GM23248 (cell line): Measurements from ENCODE around the gene HOXA13. TPM values are rescaled to one million over a fixed set of nuclear protein-coding genes. Genes with fewer than 3 reads are reported as not detected.

Experiments used
- DNase-seq: peaks from one replicate; pipeline ENCODE4 v3.0.0-alpha.2; 2015
- H2AFZ ChIP-seq: fragments of 200-600 bp; sonication (generic); 2 replicates; pipeline ENCODE4 v1.6.1; 2016; ENCODE audit warnings: antibody characterized with exemption
- H3F3A ChIP-seq: fragments of 200-600 bp; sonication (generic); 2 replicates; pipeline ENCODE4 v1.6.1; 2016; ENCODE audit warnings: mild to moderate bottlenecking, antibody characterized with exemption, mixed run types; ENCODE audit not compliant: insufficient read depth
- H3K27ac ChIP-seq: fragments of 200-600 bp; sonication (generic); 2 replicates; pipeline ENCODE4 v1.5.1; 2016; ENCODE audit warnings: mild to moderate bottlenecking
- H3K27me3 ChIP-seq: fragments of 200-600 bp; sonication (generic); replicated peaks from 2 replicates; pipeline ENCODE4 v1.6.1; 2016; ENCODE audit warnings: mild to moderate bottlenecking; ENCODE audit not compliant: insufficient read depth
- H3K36me3 ChIP-seq: fragments of 200-600 bp; sonication (generic); 2 replicates; pipeline ENCODE4 v1.6.1; 2016; ENCODE audit warnings: low read depth, mild to moderate bottlenecking
- H3K4me1 ChIP-seq: fragments of 200-600 bp; sonication (generic); 2 replicates; pipeline ENCODE4 v1.6.1; 2016; ENCODE audit warnings: mild to moderate bottlenecking; ENCODE audit not compliant: insufficient read depth
- H3K4me2 ChIP-seq: fragments of 200-600 bp; sonication (generic); one replicate; pipeline ENCODE4 v1.6.1; 2016; ENCODE audit warnings: mild to moderate bottlenecking; ENCODE audit not compliant: unreplicated experiment
- H3K4me3 ChIP-seq: fragments of 200-600 bp; sonication (generic); 2 replicates; pipeline ENCODE4 v1.5.1; 2016; ENCODE audit warnings: mild to moderate bottlenecking
- H3K79me2 ChIP-seq: fragments of 200-600 bp; sonication (generic); 2 replicates; pipeline ENCODE4 v1.6.1; 2016; ENCODE audit warnings: mild to moderate bottlenecking; ENCODE audit not compliant: insufficient read depth
- H3K9ac ChIP-seq: fragments of 200-600 bp; sonication (generic); 2 replicates; pipeline ENCODE4 v1.6.1; 2016; ENCODE audit warnings: mild to moderate bottlenecking
- H3K9me2 ChIP-seq: fragments of 200-600 bp; sonication (generic); 2 replicates; pipeline ENCODE4 v1.6.1; 2016; ENCODE audit warnings: mixed run types, mild to moderate bottlenecking, moderate library complexity; ENCODE audit not compliant: insufficient read depth
- H3K9me3 ChIP-seq: fragments of 200-600 bp; sonication (generic); one replicate; pipeline ENCODE4 v1.6.1; 2017; ENCODE audit warnings: low read depth
- H4K20me1 ChIP-seq: fragments of 200-600 bp; sonication (generic); 2 replicates; pipeline ENCODE4 v1.6.0; 2016; ENCODE audit not compliant: insufficient read depth
- EZH2 ChIP-seq: fragments of 200-600 bp; sonication (generic); IDR thresholded peaks from 2 replicates; pipeline ENCODE4 v1.6.1; 2018; ENCODE audit warnings: antibody characterized with exemption, mild to moderate bottlenecking; ENCODE audit not compliant: insufficient read depth, poor library complexity, severe bottlenecking
- EZH2phosphoT487 ChIP-seq: fragments of 200-600 bp; sonication (generic); IDR thresholded peaks from 2 replicates; pipeline ENCODE4 v1.6.1; 2018; ENCODE audit warnings: antibody characterized with exemption, moderate library complexity, mild to moderate bottlenecking, low read depth; ENCODE audit not compliant: insufficient read depth
- WGBS, 2 experiments: methylation state at CpG; one replicate each; pipeline ENCODE4 v1.1.6; 2015 to 2017; ENCODE audit warnings: low lambda C conversion rate in 2 of 2, low coverage in 1 of 2; ENCODE audit errors: missing lambda C conversion rate in 2 of 2; 5-methylcytosine and 5-hydroxymethylcytosine counted together
- in situ Hi-C: fragments of 300-500 bp; cut with MboI; formaldehyde crosslinking; loops from 2 replicates; pipeline ENCODE4 v1.15.0; 2020
- polyA plus RNA-seq: library from polyadenylated mRNA; unstranded; fragments of >200 nt; fragmentation: Nextera tagmentation; extraction: Ambion mirVana; gene quantifications from 2 replicates; pipeline ENCODE4 v1.2.1, GENCODE V29; 2016
- total RNA-seq: library from RNA; depleted of rRNA; stranded (reverse); fragments of >200 nt; shearing (Covaris generic); gene quantifications from 2 replicates; pipeline ENCODE4 v1.2.3, GENCODE V29; 2014

The HOXA13 gene
- total and polyA plus RNA-seq, 2 experiments from 2014 or later = 0.15 to 0.43 TPM

DNA sequence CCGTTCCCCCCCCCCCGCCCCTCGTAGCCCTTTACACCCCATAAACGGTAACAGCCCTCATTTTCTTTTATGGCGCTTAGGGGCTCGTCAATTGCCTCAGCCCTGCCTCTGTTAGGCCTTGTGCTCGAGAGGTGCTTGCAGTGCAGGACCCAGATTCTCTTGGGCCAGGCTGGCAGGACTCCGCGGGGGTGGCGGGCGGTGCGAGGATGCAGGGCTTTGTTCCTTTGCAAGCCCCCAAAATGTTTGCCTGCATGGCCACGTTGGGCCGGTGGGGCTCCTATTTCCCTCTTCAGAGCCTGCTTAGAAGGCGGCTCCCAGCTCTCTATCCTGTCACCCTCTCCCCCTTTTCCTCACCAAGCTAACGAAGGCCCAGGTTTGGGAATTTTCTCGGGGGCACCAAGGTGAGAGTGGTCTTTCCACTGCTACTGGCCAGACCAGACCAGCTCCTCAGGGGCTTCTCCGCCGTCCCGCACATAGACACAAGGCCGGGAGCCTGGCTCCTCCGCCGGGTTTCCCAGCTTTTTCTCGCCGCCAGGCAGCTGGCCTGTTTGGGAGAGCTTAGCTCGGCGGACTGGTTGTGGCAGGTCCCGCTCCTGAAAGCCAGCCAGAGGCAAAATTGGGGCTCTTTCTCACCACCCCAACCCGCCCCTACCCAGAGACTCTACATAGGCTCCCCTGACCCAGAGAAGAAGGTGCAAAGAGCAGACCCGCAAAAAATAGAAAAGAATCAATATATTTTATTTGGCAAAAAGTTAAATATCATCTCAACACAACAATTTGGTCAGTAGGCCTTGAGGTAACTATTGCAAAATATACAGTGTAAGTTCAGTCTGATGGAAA is 38.0 kb downstream of the HOXA13 start:
- Histone ChIP-seq H3K27ac (peak overlapping the region; percentile 99), H3K9me3 (no peaks in the 10 kb centered on the region), H3F3A (peaks cover 7% of the 10 kb centered on the region), H3K27me3 (no peaks in the 10 kb centered on the region), H3K4me2 (peak overlapping the region; percentile 100), H3K4me1 (no peaks in the 10 kb centered on the region), H4K20me1 (no peaks in the 10 kb centered on the region), H3K9me2 (no peaks in the 10 kb centered on the region), H3K79me2 (peaks cover 58% of the 10 kb centered on the region), H3K9ac (peak overlapping the region; percentile 98), H3K36me3 (peaks cover 10% of the 10 kb centered on the region; the same call in 1 of the 2 replicates), H3K4me3 (peak overlapping the region; percentile 83), H2AFZ (no peak overlapping the region)
- TF ChIP-seq EZH2phosphoT487 (no peak), EZH2 (no peak)
- DNase-seq = peak; percentile 61
- in situ Hi-C loops = loop anchor here (10.0 kb wide), 1 partner anchor 967 kb away; no protein-coding TSS in a partner anchor
- 5 to 7% methylated on average over 24 to 30 of the region's 30 CpGs for WGBS, 2 experiments

GRCh38 chr7:27161214-27161720 is 38.6 kb downstream of the HOXA13 start:
- in situ Hi-C loops = loop anchor here (10.0 kb wide), 1 partner anchor 966 kb away; no protein-coding TSS in a partner anchor
- H3K9me3 ChIP-seq = no peaks in the 10 kb centered on the region
- H3K27ac ChIP-seq = peak overlapping the region; percentile 99
- H3K4me3 ChIP-seq = peak overlapping the region; percentile 83
- peak overlapping the region; percentile 95 for H2AFZ ChIP-seq
- no peaks in the 10 kb centered on the region for H4K20me1 ChIP-seq
- 1% methylated on average over 19 to 26 of the region's 27 CpGs for WGBS, 2 experiments
- no peaks in the 10 kb centered on the region for H3K9me2 ChIP-seq
- H3K36me3 ChIP-seq = peaks cover 10% of the 10 kb centered on the region; the same call in 1 of the 2 replicates
- H3F3A ChIP-seq = peaks cover 7% of the 10 kb centered on the region; the same call in 1 of the 2 replicates
- H3K4me2 ChIP-seq = peak overlapping the region; percentile 100
- DNase-seq = peak; percentile 51
- peaks cover 52% of the 10 kb centered on the region for H3K79me2 ChIP-seq
- H3K9ac ChIP-seq = peak overlapping the region; percentile 98
- no peaks in the 10 kb centered on the region for H3K27me3 ChIP-seq
- TF ChIP-seq EZH2 (no peak), EZH2phosphoT487 (no peak)
- H3K4me1 ChIP-seq = no peaks in the 10 kb centered on the region

DNA sequence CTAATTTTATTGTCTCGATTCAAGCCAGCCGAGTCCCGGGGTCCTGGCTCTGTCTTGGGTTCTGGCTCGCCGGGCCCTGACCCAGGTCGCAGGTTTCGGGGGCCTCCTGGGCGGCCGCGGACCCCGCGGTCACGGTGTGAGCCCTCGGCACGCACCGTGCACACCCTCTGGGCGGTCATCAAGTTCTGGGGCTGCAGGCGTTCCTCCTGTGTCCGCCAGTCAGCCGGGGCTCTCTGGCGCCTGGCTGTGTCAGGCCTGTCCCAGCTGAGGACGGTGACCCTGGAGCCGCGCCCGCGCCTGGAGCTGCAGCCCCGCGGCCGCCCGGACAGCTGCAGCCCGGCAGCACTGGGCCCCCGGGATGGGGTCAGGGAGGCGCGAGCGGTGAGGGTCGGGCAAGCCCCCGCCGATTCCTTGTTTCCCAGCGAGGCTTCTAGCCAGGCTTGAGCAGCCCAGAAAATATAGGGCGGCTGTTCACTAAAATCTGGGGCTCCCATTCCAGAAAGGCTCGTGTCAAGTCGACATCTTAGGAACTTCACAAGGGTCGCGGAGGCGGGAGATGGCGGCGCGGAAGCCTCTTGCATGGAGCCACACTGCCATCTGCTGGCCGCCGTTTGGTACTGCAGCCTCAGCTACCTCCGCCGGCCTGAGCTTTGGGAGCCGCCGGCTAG is 39.2 kb downstream of the HOXA13 start:
- Histone ChIP-seq H3K9me3 (no peaks in the 10 kb centered on the region), H2AFZ (peak overlapping the region; percentile 95), H3F3A (peaks cover 7% of the 10 kb centered on the region; the same call in 1 of the 2 replicates), H3K4me2 (peak overlapping the region; percentile 100), H3K27ac (peak overlapping the region; percentile 99), H3K79me2 (peaks cover 49% of the 10 kb centered on the region), H3K9me2 (no peaks in the 10 kb centered on the region), H3K4me3 (peak overlapping the region; percentile 83), H3K9ac (peak overlapping the region; percentile 98), H3K4me1 (peaks cover under 1% of the 10 kb centered on the region), H3K36me3 (peaks cover 10% of the 10 kb centered on the region; the same call in 1 of the 2 replicates), H4K20me1 (no peaks in the 10 kb centered on the region), H3K27me3 (no peaks in the 10 kb centered on the region)
- peak; percentile 91 for DNase-seq
- TF ChIP-seq EZH2 (no peak), EZH2phosphoT487 (no peak)
- WGBS, 2 experiments = 5 to 6% methylated on average over 52 to 53 of the region's 54 CpGs
- in situ Hi-C loops = loop anchor here (10.0 kb wide), 1 partner anchor 966 kb away; no protein-coding TSS in a partner anchor

- Histone ChIP-seq H3K9me3 (no peaks in the 10 kb centered on the region), H3F3A (peaks cover 7% of the 10 kb centered on the region; the same call in 1 of the 2 replicates), H3K79me2 (peaks cover 49% of the 10 kb centered on the region), H3K4me3 (peak overlapping the region; percentile 83), H3K4me1 (peaks cover 5% of the 10 kb centered on the region), H4K20me1 (no peaks in the 10 kb centered on the region), H3K36me3 (peaks cover 10% of the 10 kb centered on the region; the same call in 1 of the 2 replicates), H3K9ac (peak overlapping the region; percentile 98), H3K27me3 (no peaks in the 10 kb centered on the region), H3K27ac (no peak overlapping the region), H3K4me2 (peak overlapping the region; percentile 100), H3K9me2 (no peaks in the 10 kb centered on the region), H2AFZ (peak overlapping the region; percentile 95)
- WGBS, 2 experiments = 96 to 99% methylated on average over 21 to 23 of the region's 23 CpGs
- in situ Hi-C loops = loop anchor here (10.0 kb wide), 1 partner anchor 965 kb away; no protein-coding TSS in a partner anchor
- TF ChIP-seq EZH2phosphoT487 = no peak
- no peak for TF ChIP-seq EZH2
- DNase-seq = no peak
Measured at GRCh38 chr7:27160145-27160545, 39.7 kb downstream of the HOXA13 start.
